K562 (cell line): ENCODE measurements around the gene ACTC1. TPM values are rescaled to one million over a fixed set of nuclear protein-coding genes. Genes with fewer than 3 reads are reported as not detected.

Source experiments
- ATAC-seq: fragments of 200-7000 bp; cut with Tn5 transposase; 3 replicates; pipeline ENCODE4 v1.9.1; 2020; ENCODE audit warnings: moderate library complexity
- BruUV-seq: library from RNA; stranded (reverse); fragments of 400-500 nt; replicated peaks from 2 replicates; lab custom pipeline; 2021; lab: Mats Ljungman, UMichigan
- CTCF ChIA-PET: fragments of 300-600 bp; formaldehyde crosslinking; extraction: SDS; loops from one replicate; lab custom pipeline; 2021; ENCODE audit warnings: low intra/inter-chr PET ratio; lab: Yijun Ruan, JAX
- POLR2A ChIA-PET: fragments of 300-600, 350-650 bp; sonication (Branson Sonifier 250); formaldehyde crosslinking; extraction: SDS; loops from one replicate; lab custom pipeline; 2021; ENCODE audit warnings: antibody characterized with exemption, inconsistent platforms; lab: Yijun Ruan, JAX
- DNase-seq, 4 experiments: peaks; one replicate each; pipeline versions ENCODE4 v3.0.0 to v3.0.0-alpha.2; 2011 to 2018; ENCODE audit warnings: low spot score in 3 of 4, mixed read lengths in 3 of 4; ENCODE audit errors: extremely low read depth in 1 of 4
- FAIRE-seq: peaks from 2 replicates; lab custom pipeline; 2011; peaks lifted over from hg19 to GRCh38; lab: Jason Lieb, UNC
- H2AFZ ChIP-seq: 2 replicates; pipeline ENCODE4 v1.6.0; 2011; ENCODE audit warnings: low read depth, low read length, control low read depth, inconsistent platforms
- H3K27ac ChIP-seq: fragments of 200-600 bp; 3 replicates; pipeline ENCODE4 v1.8.0; 2011; ENCODE audit warnings: low read depth, mild to moderate bottlenecking, control low read depth, inconsistent platforms, low read length, moderate library complexity, mixed read lengths; ENCODE audit errors: extremely low read depth
- H3K27me3 ChIP-seq, 2 experiments: fragments of 300-600 bp in 1 of 2; 2 replicates in 1 of 2; 3 replicates in 1 of 2; pipeline versions ENCODE4 v1.6.0 to v1.8.0; 2011; ENCODE audit warnings: inconsistent platforms in 2 of 2, low read length in 2 of 2, mild to moderate bottlenecking in 1 of 2, mixed read lengths in 1 of 2, moderate library complexity in 1 of 2; ENCODE audit not compliant: control insufficient read depth in 2 of 2, insufficient read depth in 2 of 2
- H3K36me3 ChIP-seq: fragments of 300-600 bp; 3 replicates; pipeline ENCODE4 v1.8.0; 2011; ENCODE audit warnings: mild to moderate bottlenecking, low read length, inconsistent platforms; ENCODE audit not compliant: control insufficient read depth, insufficient read depth
- H3K4me1 ChIP-seq, 2 experiments: fragments of 200-600 bp in 1 of 2; replicated peaks in 1 of 2; 2 replicates in 1 of 2; 3 replicates in 1 of 2; pipeline versions ENCODE4 v1.5.1 to v1.8.0; 2011; ENCODE audit warnings: inconsistent platforms in 2 of 2, low read length in 2 of 2, mild to moderate bottlenecking in 1 of 2, mixed read lengths in 1 of 2, moderate library complexity in 1 of 2; ENCODE audit not compliant: control insufficient read depth in 2 of 2, insufficient read depth in 2 of 2
- H3K4me2 ChIP-seq: 2 replicates; pipeline ENCODE4 v1.6.1; 2011; ENCODE audit warnings: low read length, control low read depth, inconsistent platforms, mixed read lengths; ENCODE audit not compliant: insufficient read depth
- H3K4me3 ChIP-seq: fragments of 200-600 bp; sonication (generic), shearing (Covaris generic); 2 replicates; pipeline ENCODE4 v1.5.1; 2016; ENCODE audit warnings: control low read depth, inconsistent platforms
- H3K79me2 ChIP-seq: fragments of 200-600 bp; 3 replicates; pipeline ENCODE4 v1.8.0; 2011; ENCODE audit warnings: low read length, inconsistent platforms; ENCODE audit not compliant: control insufficient read depth, insufficient read depth
- H3K9ac ChIP-seq, 2 experiments: 2 replicates each; pipeline versions ENCODE4 v1.6.0 to v1.6.1; 2011; ENCODE audit warnings: low read depth in 2 of 2, low read length in 2 of 2, control low read depth in 1 of 2, inconsistent platforms in 1 of 2, mild to moderate bottlenecking in 1 of 2, mixed read lengths in 1 of 2; ENCODE audit not compliant: insufficient read depth in 1 of 2
- H3K9me1 ChIP-seq: one replicate; pipeline ENCODE4 v1.6.0; 2011; ENCODE audit warnings: inconsistent platforms, mild to moderate bottlenecking, low read length, moderate library complexity; ENCODE audit not compliant: control insufficient read depth, insufficient read depth
- H3K9me3 ChIP-seq: replicated peaks from 2 replicates; pipeline ENCODE4 v1.5.1; 2011; ENCODE audit warnings: low read depth, low read length, inconsistent platforms; ENCODE audit not compliant: control insufficient read depth, insufficient read depth
- H4K20me1 ChIP-seq: replicated peaks from 2 replicates; pipeline ENCODE4 v1.6.1; 2011; ENCODE audit warnings: low read length, inconsistent platforms, mixed read lengths; ENCODE audit not compliant: control insufficient read depth, insufficient read depth
- CBX1 ChIP-seq: sonication (generic); IDR thresholded peaks from 2 replicates; pipeline ENCODE4 v1.6.1; 2016; ENCODE audit warnings: antibody characterized with exemption, low read depth, mild to moderate bottlenecking
- IRF9 ChIP-seq: fragments of 450-650 bp; IDR thresholded peaks from 2 replicates; pipeline ENCODE4 v1.6.1; 2016; ENCODE audit warnings: missing biosample characterization, missing genetic modification characterization
- SRSF1 ChIP-seq: fragments of 200-400 bp; formaldehyde crosslinking; IDR thresholded peaks from 2 replicates; pipeline ENCODE4 v1.6.1; 2017; ENCODE audit warnings: mild to moderate bottlenecking, low read depth, low read length, moderate library complexity
- THRAP3 ChIP-seq: fragments of 450-650 bp; IDR thresholded peaks from 2 replicates; pipeline ENCODE4 v1.6.1; 2016; ENCODE audit warnings: mild to moderate bottlenecking, inconsistent platforms, borderline replicate concordance
- ZC3H4 ChIP-seq: sonication (generic); formaldehyde crosslinking; IDR thresholded peaks from 2 replicates; pipeline ENCODE4 v1.9.0; 2021; ENCODE audit warnings: missing genetic modification reagents, borderline replicate concordance
- ZNF436 ChIP-seq: fragments of 250-450, 450-650 bp; sonication (Bioruptor Pico); formaldehyde crosslinking; IDR thresholded peaks from 2 replicates; pipeline ENCODE4 v1.7.0; 2020; ENCODE audit warnings: mild to moderate bottlenecking
- WGBS: fragments of 100-300 bp; shearing (Covaris generic); methylation state at CpG from one replicate; pipeline ENCODE4 v1.1.6; 2016; ENCODE audit warnings: low coverage, mixed read lengths; ENCODE audit not compliant: insufficient coverage; ENCODE audit errors: missing lambda C conversion rate; 5-methylcytosine and 5-hydroxymethylcytosine counted together
- in situ Hi-C: fragments of 300-500 bp; cut with MboI; formaldehyde crosslinking; loops from 4 replicates; pipeline ENCODE4 v1.15.0; 2018; ENCODE audit warnings: inconsistent platforms, mixed read lengths
- intact Hi-C: fragments of 100-400 bp; cut with micrococcal nuclease; formaldehyde crosslinking; loops from 2 replicates; pipeline ENCODE4 v1.14.2; 2022
- polyA plus RNA-seq, 8 experiments: library from polyadenylated mRNA; depleted of rRNA in 4 of 8; stranded (reverse) in 5 of 8; unstranded in 3 of 8; fragments of >200 nt; fragmentation: Nextera tagmentation in 2 of 8; fragmentation: Illumina TruSeq in 1 of 8; extraction: Ambion mirVana in 2 of 8; extraction: Trizol in 1 of 8; gene quantifications; 2 replicates each; pipeline versions ENCODE4 v1.2.1 to v1.2.3, GENCODE V29; 2011 to 2014; ENCODE audit warnings: inconsistent platforms in 1 of 8, missing spikeins in 1 of 8
- total RNA-seq, 7 experiments: library from RNA; depleted of rRNA in 6 of 7; stranded (reverse); fragments of >200 nt in 6 of 7; fragmentation: Illumina TruSeq in 2 of 7; extraction: Trizol in 2 of 7; gene quantifications; 2 replicates each; pipeline versions ENCODE4 v1.2.1 to v1.2.3, GENCODE V29; 2011 to 2021; ENCODE audit warnings: low replicate concordance in 1 of 7

ACTC1 gene
- total and polyA plus RNA-seq, 9 of the 15 experiments (the other 6 are each of a cell fraction or from before 2014, with no cell fraction given), result 0.08 to 0.84 (median 0.17) TPM; not detected in 3

GRCh38 chr15:34765741-34766140 lies 29.6 kb downstream of the ACTC1 start:
- BruUV-seq, result no TSS peak
- H3K27ac ChIP-seq, result no peak overlapping the region
- ChIA-PET POLR2A (no interaction called here), CTCF (no interaction called here)
- no peaks in the 10 kb centered on the region for H3K79me2 ChIP-seq
- no peaks in the 10 kb centered on the region for H3K4me1 ChIP-seq
- no peaks in the 10 kb centered on the region for H3K36me3 ChIP-seq
- in situ Hi-C loops, result no loop called here
- FAIRE-seq, result no peak
- no peak overlapping the region for H3K4me2 ChIP-seq
- no peaks in the 10 kb centered on the region for H3K9me3 ChIP-seq
- no peak overlapping the region for H3K9ac ChIP-seq
- H3K9me1 ChIP-seq, result no peaks in the 10 kb centered on the region
- no peak overlapping the region for H3K4me3 ChIP-seq
- intact Hi-C loops, result no loop called here
- WGBS, result 31% methylated on average over 5 of the region's 5 CpGs
- ATAC-seq, result no peak
- H2AFZ ChIP-seq, result no peak overlapping the region
- no peaks in the 10 kb centered on the region; a peak in 1 of 5 replicates for H3K27me3 ChIP-seq
- no peaks in the 10 kb centered on the region for H4K20me1 ChIP-seq
- no peak for DNase-seq
- TF ChIP-seq ZC3H4 (CRISPR knock-in tag) (no peak), IRF9 (no peak), THRAP3 (no peak), ZNF436 (CRISPR knock-in tag) (no peak), CBX1 (no peak), SRSF1 (no peak)
